Esophagus muscularis mucosa (tissue), 4 donors: ENCODE results near the gene MAP3K4. TPM values are rescaled to one million over a fixed set of nuclear protein-coding genes. Genes with fewer than 3 reads are reported as not detected.

Source experiments
- DNase-seq: peaks from one replicate; pipeline ENCODE4 v3.0.0-alpha.2; 2017; ENCODE audit errors: extremely low spot score
- H3K27ac ChIP-seq, 4 donors: fragments of 200-600 bp; sonication (generic); replicated peaks in 1 of 4; 1 replicate in 3 of 4; 2 replicates in 1 of 4; pipeline ENCODE4 v1.5.1; 2016 to 2019; ENCODE audit warnings: mild to moderate bottlenecking in 1 of 4
- H3K27me3 ChIP-seq, 4 donors: fragments of 200-600 bp; sonication (generic); one replicate each; pipeline versions ENCODE4 v1.5.1 to v1.6.0; 2016 to 2019
- H3K36me3 ChIP-seq, 4 donors: fragments of 200-600 bp; sonication (generic); one replicate each; pipeline ENCODE4 v1.5.1; 2016 to 2019
- H3K4me1 ChIP-seq, 4 donors: fragments of 200-600 bp; sonication (generic); one replicate each; pipeline ENCODE4 v1.5.1; 2016 to 2019
- H3K4me3 ChIP-seq, 4 donors: fragments of 200-600 bp; sonication (generic); 1 replicate in 2 of 4; 2 replicates in 2 of 4; pipeline ENCODE4 v1.5.1; 2016 to 2019; ENCODE audit warnings: mild to moderate bottlenecking in 4 of 4, moderate library complexity in 1 of 4
- H3K9me3 ChIP-seq, 4 donors: fragments of 200-600 bp; sonication (generic); 1 replicate in 3 of 4; 2 replicates in 1 of 4; pipeline ENCODE4 v1.5.1; 2016 to 2019
- CTCF ChIP-seq, 3 experiments: fragments of 200-600 bp in 2 of 3; fragments of 450-650 bp in 1 of 3; sonication (generic) in 2 of 3; IDR thresholded peaks; one replicate each; pipeline ENCODE4 v1.5.1; 2017 to 2019; ENCODE audit warnings: antibody characterized with exemption in 3 of 3, mild to moderate bottlenecking in 2 of 3, moderate library complexity in 1 of 3
- EP300 ChIP-seq: sonication (generic); formaldehyde crosslinking; IDR thresholded peaks from one replicate; pipeline ENCODE4 v1.6.1; 2017; ENCODE audit warnings: antibody characterized with exemption
- POLR2A ChIP-seq: fragments of 450-650 bp; IDR thresholded peaks from one replicate; pipeline ENCODE4 v1.6.1; 2017; ENCODE audit warnings: antibody characterized with exemption, moderate library complexity, mild to moderate bottlenecking, low read depth
- POLR2AphosphoS5 ChIP-seq, 2 donors: sonication (generic); formaldehyde crosslinking; IDR thresholded peaks; one replicate each; pipeline ENCODE4 v1.6.1; 2017; ENCODE audit warnings: antibody characterized with exemption in 2 of 2
- WGBS: methylation state at CpG from one replicate; pipeline ENCODE4 v1.1.5; 2018; 5-methylcytosine and 5-hydroxymethylcytosine counted together
- intact Hi-C: fragments of 100-400 bp; cut with DNase I; formaldehyde crosslinking; loops from one replicate; pipeline ENCODE4 v1.15.1; 2023
- total RNA-seq, 4 donors: library from RNA; depleted of rRNA; stranded (reverse); fragments of >200 nt; gene quantifications; one replicate each; pipeline versions ENCODE4 v1.1.0 to v1.2.1, GENCODE V29; 2016

MAP3K4 gene
- total RNA-seq, 4 donors from 2014 or later = 17.9 to 22.8 (median 21.5) TPM

GRCh38 chr6:161103475-161103874 is 111.9 kb downstream of the MAP3K4 start:
- TF ChIP-seq CTCF (IDR thresholded peaks at IDR 0.05) (no peak), POLR2AphosphoS5 (IDR thresholded peaks at IDR 0.05) (no peak), EP300 (no peak)
- no peak overlapping the region for H3K4me3 ChIP-seq
- intact Hi-C loops = no loop called here
- H3K4me1 ChIP-seq = no peaks in the 10 kb centered on the region
- no peaks in the 10 kb centered on the region for H3K27me3 ChIP-seq
- H3K9me3 ChIP-seq = no peaks in the 10 kb centered on the region
- H3K36me3 ChIP-seq = peaks cover 48 to 99% (median 80%) of the 10 kb centered on the region in 4 donors
- H3K27ac ChIP-seq = no peak overlapping the region
- DNase-seq = no peak
- WGBS = 97% methylated on average over 4 of the region's 4 CpGs

GRCh38 chr6:161104966-161105365 is 113.4 kb downstream of the MAP3K4 start:
- H3K27me3 ChIP-seq = no peaks in the 10 kb centered on the region
- peaks cover 56 to 99% (median 80%) of the 10 kb centered on the region in 4 donors for H3K36me3 ChIP-seq
- TF ChIP-seq CTCF (IDR thresholded peaks at IDR 0.05) (no peak), POLR2AphosphoS5 (IDR thresholded peaks at IDR 0.05) (no peak), EP300 (no peak), POLR2A (no peak)
- H3K4me1 ChIP-seq = no peaks in the 10 kb centered on the region
- H3K27ac ChIP-seq = no peak overlapping the region
- H3K4me3 ChIP-seq = no peak overlapping the region
- no peaks in the 10 kb centered on the region for H3K9me3 ChIP-seq
- no peak for DNase-seq
- intact Hi-C loops = no loop called here

- H3K4me1 ChIP-seq = no peaks in the 10 kb centered on the region
- no peak overlapping the region for H3K4me3 ChIP-seq
- no peaks in the 10 kb centered on the region for H3K9me3 ChIP-seq
- no peak for TF ChIP-seq POLR2A
- TF ChIP-seq CTCF (IDR thresholded peaks at IDR 0.05) = no peak
- TF ChIP-seq POLR2AphosphoS5 (IDR thresholded peaks at IDR 0.05) = no peak
- TF ChIP-seq EP300 = no peak
- H3K27ac ChIP-seq = no peak overlapping the region
- intact Hi-C loops = no loop called here
- no peaks in the 10 kb centered on the region for H3K27me3 ChIP-seq
- no peak for DNase-seq
- WGBS = 100% methylated on average over 2 of the region's 2 CpGs
- peaks cover 57 to 99% (median 80%) of the 10 kb centered on the region in 4 donors for H3K36me3 ChIP-seq
Measured at GRCh38 chr6:161105408-161105807, 113.8 kb downstream of the MAP3K4 start.

GRCh38 chr6:161107779-161108730 is 116.5 kb downstream of the MAP3K4 start:
- H3K9me3 ChIP-seq = no peaks in the 10 kb centered on the region
- no peak for DNase-seq
- 91% methylated on average over 20 of the region's 23 CpGs for WGBS
- H3K36me3 ChIP-seq = peaks cover 57 to 100% (median 86%) of the 10 kb centered on the region in 4 donors
- no peak overlapping the region for H3K4me3 ChIP-seq
- H3K27ac ChIP-seq = no peak overlapping the region
- intact Hi-C loops = no loop called here
- H3K27me3 ChIP-seq = no peaks in the 10 kb centered on the region
- TF ChIP-seq EP300 = no peak
- TF ChIP-seq POLR2A = no peak
- no peak for TF ChIP-seq CTCF (IDR thresholded peaks at IDR 0.05)
- TF ChIP-seq POLR2AphosphoS5 (IDR thresholded peaks at IDR 0.05) = no peak
- H3K4me1 ChIP-seq = no peaks in the 10 kb centered on the region
